CD4-positive, alpha-beta T cell treated with Interleukin-6 for 4 hours (primary cell): ENCODE results near the gene MARS2.
A peak's percentile ranks its signal among the peaks of the same experiment; 100 is the strongest.
"Not testable (repeated sequence)": the region's sequence is repeated elsewhere in the genome, so short reads cannot be mapped to it uniquely, and the experiment has no call there.

ENCODE experiments used
- DNase-seq: peaks from one replicate; pipeline ENCODE4 v3.0.0-alpha.2; 2020; ENCODE audit warnings: mixed read lengths

Gene MARS2

GRCh38 chr2:197707316-197708213, 2.4 kb downstream of the MARS2 start:
- DNase-seq, result peak; percentile 3

DNA sequence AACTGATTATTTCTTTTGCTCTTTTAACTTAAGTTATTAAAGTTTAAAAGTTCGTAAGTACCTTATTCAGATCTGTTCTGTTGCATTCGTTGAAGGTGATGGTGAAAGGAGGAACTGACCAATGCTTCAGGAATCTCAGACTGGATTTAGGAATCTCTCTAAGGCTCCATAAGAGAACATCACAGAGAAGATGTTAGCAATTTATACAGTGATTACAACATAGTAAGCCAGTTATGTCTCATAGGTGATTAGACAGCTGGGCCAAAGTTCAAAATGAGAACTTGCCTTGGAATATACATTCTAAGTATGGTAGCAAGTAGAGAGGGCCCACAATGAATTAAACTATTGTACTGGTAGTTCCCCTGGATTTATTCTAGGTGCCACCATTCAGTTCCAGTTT, 3.2 kb downstream of the MARS2 start:
- DNase-seq, result no peak

GRCh38 chr2:197709140-197709539, 4.0 kb downstream of the MARS2 start:
- DNase-seq, result not testable (repeated sequence)

DNA sequence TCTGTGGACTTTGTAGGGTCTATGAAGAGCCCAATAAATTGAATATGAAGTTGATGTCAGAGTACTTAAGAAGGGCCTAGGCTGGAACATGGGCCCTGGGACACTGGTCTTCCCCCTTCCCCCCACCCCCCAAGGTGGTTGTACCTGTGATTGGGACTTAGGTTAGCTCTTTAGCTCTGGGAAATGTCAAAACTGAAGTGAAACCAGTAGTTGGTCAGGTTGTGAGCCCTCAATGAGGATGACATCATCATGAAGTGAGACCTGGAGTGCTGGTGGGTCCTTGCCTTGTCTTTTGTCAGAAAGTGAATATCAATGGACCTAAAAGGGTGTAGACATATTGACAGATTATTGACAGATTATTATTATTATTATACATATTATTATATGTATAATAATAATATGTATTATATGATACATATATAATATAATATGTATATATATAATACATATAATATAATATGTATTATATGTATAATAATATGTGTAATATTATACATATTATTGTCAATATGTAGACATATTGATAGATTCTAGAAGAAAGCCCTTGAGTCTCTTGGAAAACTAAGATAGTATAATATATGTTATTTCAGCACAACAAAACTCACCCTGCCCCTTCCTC, 5.4 kb downstream of the MARS2 start:
- no peak for DNase-seq

- DNase-seq, result no peak
Observed at GRCh38 chr2:197711578-197711977, 6.4 kb downstream of the MARS2 start.

DNA sequence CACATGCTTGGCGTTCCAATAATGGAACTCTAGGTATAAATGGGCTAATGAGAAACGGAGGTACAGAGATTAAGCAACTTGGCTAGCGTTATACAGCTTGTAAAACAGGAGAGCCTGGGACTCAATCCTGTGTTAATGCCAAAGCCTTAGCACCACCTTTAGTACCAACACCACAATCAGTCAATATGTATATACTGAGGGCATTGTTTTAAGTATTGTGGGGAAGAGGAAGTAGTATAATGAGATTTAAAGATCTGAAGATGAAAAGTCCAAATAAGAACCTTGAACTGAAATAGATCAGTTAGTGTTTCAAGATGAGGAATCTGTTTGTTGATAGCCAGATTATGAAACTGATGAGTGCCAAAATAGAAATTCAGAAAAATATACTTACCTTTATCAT, 8.1 kb downstream of the MARS2 start:
- no peak for DNase-seq

DNA sequence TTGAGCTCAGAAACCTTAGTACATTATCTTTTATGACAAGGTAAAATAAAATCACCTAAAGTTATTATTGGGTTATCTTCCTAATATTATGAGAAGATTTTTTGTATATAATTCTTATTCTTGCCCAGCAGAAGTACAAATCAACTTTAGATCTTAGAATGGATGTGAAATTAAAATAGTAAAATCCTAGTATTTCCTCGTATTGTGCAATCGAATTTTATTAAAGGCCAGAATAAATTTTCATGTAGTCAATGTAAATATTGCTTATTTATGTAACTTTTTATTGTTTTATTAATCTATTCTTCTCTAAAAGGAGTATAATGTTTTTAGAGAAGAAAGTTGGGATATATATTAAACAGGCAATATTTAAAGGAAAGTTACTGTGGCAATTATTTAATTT, 12.7 kb downstream of the MARS2 start:
- DNase-seq, result no peak

DNA sequence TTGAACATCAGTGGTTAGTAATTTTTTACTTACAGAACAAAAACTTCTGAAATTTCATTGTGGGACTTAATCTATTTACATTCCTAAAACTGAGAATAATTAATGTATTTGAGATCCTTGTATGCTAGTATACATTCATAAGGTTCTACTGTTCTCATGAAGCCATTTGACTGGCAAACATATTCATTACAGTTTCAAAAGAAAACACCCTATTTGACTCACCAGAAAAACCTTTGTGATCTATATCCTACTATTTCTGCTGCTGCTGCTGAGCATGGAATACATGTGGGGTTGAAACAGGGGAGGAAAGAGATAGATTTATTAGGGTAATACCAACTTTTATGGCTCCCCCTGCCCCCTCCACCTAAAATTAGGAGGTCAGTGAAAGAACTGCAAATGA, 21.8 kb downstream of the MARS2 start:
- no peak for DNase-seq

DNA sequence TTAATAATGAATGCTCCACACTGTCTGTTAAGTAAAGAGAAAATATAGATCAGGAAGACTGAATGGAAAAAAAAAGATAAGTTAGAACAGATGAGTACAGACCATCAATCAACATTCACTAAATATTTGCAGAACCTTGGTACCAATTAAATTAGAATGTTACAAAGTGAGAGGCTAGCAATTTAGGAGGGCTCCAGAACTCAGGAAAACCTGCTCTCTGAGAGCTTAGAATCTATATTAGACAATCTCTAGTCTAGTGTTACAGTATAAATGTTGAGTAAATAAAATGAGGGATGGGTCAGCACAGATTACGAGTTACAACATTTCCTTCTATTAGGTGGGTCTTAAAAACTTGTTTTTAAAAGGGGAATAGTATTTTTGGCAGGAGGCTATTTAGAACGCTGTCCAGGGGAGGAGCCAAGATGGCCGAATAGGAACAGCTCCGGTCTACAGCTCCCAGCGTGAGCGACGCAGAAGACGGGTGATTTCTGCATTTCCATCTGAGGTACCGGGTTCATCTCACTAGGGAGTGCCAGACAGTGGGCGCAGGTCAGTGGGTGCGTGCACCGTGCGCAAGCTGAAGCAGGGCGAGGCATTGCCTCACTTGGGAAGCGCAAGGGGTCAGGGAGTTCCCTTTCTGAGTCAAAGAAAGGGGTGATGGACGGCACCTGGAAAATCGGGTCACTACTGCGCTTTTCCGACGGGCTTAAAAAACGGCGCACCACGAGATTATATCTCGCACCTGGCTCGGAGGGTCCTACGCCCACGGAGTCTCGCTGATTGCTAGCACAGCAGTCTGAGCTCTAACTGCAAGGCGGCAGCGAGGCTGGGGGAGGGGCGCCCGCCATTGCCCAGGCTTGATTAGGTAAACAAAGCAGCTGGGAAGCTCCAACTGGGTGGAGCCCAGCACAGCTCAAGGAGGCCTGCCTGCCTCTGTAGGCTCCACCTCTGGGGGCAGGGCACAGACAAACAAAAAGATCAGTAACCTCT, 23.7 kb downstream of the MARS2 start:
- DNase-seq, result not testable (repeated sequence)

DNA sequence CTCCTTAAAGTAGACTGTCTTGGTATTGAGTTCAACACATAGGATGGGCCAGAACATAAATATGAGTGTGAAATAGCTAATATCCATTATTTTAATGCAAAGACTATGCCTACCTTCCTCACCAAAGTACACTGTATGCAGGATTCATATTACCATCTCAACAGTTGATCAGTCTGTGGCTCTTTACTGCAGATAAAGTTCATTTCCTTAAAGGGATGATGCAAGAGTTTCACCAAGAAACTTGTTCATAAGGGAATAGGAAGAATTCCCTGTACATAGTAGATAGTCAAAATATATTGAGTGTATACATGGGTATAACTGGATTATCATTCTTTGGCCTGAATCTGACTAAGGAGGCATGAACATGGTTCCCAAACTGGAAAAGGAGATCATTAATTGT, 35.0 kb downstream of the MARS2 start:
- DNase-seq, result no peak
